Astrocyte (in vitro differentiated cells and primary cell): ENCODE measurements around the gene CDK4. TPM values are rescaled to one million over a fixed set of nuclear protein-coding genes. Genes with fewer than 3 reads are reported as not detected.

ENCODE experiments used
- DNase-seq: peaks from one replicate; pipeline ENCODE4 v3.0.0-alpha.2; 2010; ENCODE audit warnings: low read depth
- FAIRE-seq: peaks from 2 replicates; lab custom pipeline; 2011; peaks lifted over from hg19 to GRCh38; lab: Jason Lieb, UNC
- H2AFZ ChIP-seq: 2 replicates; pipeline ENCODE4 v1.6.0; 2012; ENCODE audit warnings: low read depth, low read length, inconsistent platforms
- H3K27ac ChIP-seq: 2 replicates; pipeline ENCODE4 v1.5.1; 2011; ENCODE audit warnings: low read depth, low read length, inconsistent platforms
- H3K27me3 ChIP-seq: 2 replicates; pipeline ENCODE4 v1.6.0; 2011; ENCODE audit warnings: low read length, inconsistent platforms; ENCODE audit not compliant: insufficient read depth
- H3K36me3 ChIP-seq: 2 replicates; pipeline ENCODE4 v1.5.1; 2011; ENCODE audit warnings: low read length, inconsistent platforms; ENCODE audit not compliant: insufficient read depth
- H3K4me1 ChIP-seq: 2 replicates; pipeline ENCODE4 v1.5.1; 2011; ENCODE audit warnings: low read length, inconsistent platforms; ENCODE audit not compliant: insufficient read depth
- H3K4me2 ChIP-seq: 2 replicates; pipeline ENCODE4 v1.6.0; 2012; ENCODE audit warnings: low read length, inconsistent platforms
- H3K4me3 ChIP-seq: 2 replicates; pipeline ENCODE4 v1.5.1; 2011; ENCODE audit warnings: low read depth, mild to moderate bottlenecking, low read length, inconsistent platforms; ENCODE audit not compliant: insufficient read depth
- H3K79me2 ChIP-seq: 2 replicates; pipeline ENCODE4 v1.6.0; 2012; ENCODE audit warnings: mild to moderate bottlenecking, low read length, inconsistent platforms; ENCODE audit not compliant: insufficient read depth
- H3K9ac ChIP-seq: 2 replicates; pipeline ENCODE4 v1.6.0; 2012; ENCODE audit warnings: mild to moderate bottlenecking, low read length, inconsistent platforms
- H3K9me3 ChIP-seq: 2 replicates; pipeline ENCODE4 v1.5.1; 2012; ENCODE audit warnings: low read depth, mild to moderate bottlenecking, low read length, inconsistent platforms; ENCODE audit not compliant: insufficient read depth
- H4K20me1 ChIP-seq: 2 replicates; pipeline ENCODE4 v1.6.0; 2012; ENCODE audit warnings: low read length, inconsistent platforms; ENCODE audit not compliant: insufficient read depth
- H3K27ac Mint-ChIP-seq: one replicate; pipeline ENCODE4 v1.8.0; 2021; ENCODE audit warnings: mild to moderate bottlenecking, mixed read lengths; ENCODE audit not compliant: unreplicated experiment
- H3K27me3 Mint-ChIP-seq: one replicate; pipeline ENCODE4 v1.8.0; 2021; ENCODE audit warnings: low read depth, mixed read lengths; ENCODE audit not compliant: unreplicated experiment
- H3K36me3 Mint-ChIP-seq: one replicate; pipeline ENCODE4 v1.8.0; 2021; ENCODE audit warnings: low read depth, mixed read lengths; ENCODE audit not compliant: unreplicated experiment
- H3K4me1 Mint-ChIP-seq: one replicate; pipeline ENCODE4 v1.8.0; 2021; ENCODE audit warnings: low read depth, mixed read lengths; ENCODE audit not compliant: unreplicated experiment
- H3K4me3 Mint-ChIP-seq: one replicate; pipeline ENCODE4 v1.8.0; 2021; ENCODE audit warnings: mild to moderate bottlenecking, moderate library complexity, mixed read lengths; ENCODE audit not compliant: unreplicated experiment
- H3K9me3 Mint-ChIP-seq: one replicate; pipeline ENCODE4 v1.8.0; 2021; ENCODE audit warnings: mild to moderate bottlenecking, mixed read lengths; ENCODE audit not compliant: unreplicated experiment
- EZH2 ChIP-seq: IDR thresholded peaks from 2 replicates; pipeline ENCODE4 v1.6.1; 2012; ENCODE audit warnings: mild to moderate bottlenecking, low read length, inconsistent platforms; ENCODE audit not compliant: insufficient read depth
- total RNA-seq: library from RNA; stranded (reverse); gene quantifications from 2 replicates; pipeline ENCODE4 v1.2.1, GENCODE V29; 2021
- TF ChIP-seq, protein P1 (sequence below): IDR thresholded peaks from 2 replicates; pipeline ENCODE4 v1.5.1; 2011; ENCODE audit warnings: low read depth, mild to moderate bottlenecking, inconsistent platforms, low read length, moderate library complexity; ENCODE audit not compliant: insufficient read depth

Gene CDK4
- total RNA-seq, 1 donor from 2014 or later, result 133 TPM

DNA sequence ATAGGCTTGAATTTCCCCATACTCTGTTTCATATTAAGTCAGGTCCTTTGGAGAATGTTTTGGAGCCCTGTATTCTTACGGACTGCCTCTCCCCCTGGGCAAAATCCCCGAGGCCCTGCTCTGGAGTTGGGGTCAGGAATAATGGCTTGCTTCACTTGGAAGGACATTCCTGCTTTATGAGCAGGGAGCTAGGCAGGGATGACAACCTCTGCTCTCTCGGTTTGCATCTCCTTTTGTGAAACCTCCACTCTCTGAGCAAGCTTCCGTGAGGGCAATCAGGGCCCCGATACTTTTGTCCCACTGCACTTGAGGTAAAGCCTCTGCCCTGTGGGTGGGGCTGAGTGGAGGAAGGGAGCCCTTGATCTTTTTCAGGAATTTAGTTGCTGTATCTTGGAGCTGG, 38.9 kb downstream of the CDK4 start:
- no peak overlapping the region for H3K4me3 Mint-ChIP-seq

DNA sequence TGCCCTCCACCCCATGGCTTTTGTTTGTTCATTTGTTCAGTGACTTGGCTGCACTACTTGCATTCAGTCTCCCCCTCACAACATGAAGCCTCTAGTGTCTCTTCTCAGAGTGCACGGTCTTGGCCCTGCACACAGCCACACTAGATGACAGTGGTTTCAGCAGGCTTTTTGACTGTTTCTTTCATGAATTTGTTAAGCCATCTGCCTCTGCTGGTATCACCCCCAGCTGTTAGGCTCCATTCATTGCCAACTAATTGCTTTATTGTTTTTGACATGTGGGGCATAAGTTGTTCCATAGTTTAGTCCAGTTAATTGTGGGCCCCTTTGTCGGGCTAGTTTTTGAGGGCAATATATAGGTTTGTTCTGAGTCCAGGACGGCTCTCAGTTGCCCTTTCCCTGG, 39.4 kb downstream of the CDK4 start:
- Mint-ChIP-seq H3K9me3 (no peaks in the 10 kb centered on the region), H3K4me3 (no peak overlapping the region), H3K27ac (no peak overlapping the region), H3K27me3 (no peaks in the 10 kb centered on the region), H3K36me3 (peaks cover 18% of the 10 kb centered on the region), H3K4me1 (no peaks in the 10 kb centered on the region)
- peaks cover 14% of the 10 kb centered on the region for H3K36me3 ChIP-seq
- no peaks in the 10 kb centered on the region for H3K27me3 ChIP-seq
- no peak overlapping the region for H3K9ac ChIP-seq
- H3K27ac ChIP-seq, result no peak overlapping the region
- H3K4me1 ChIP-seq, result no peaks in the 10 kb centered on the region
- H3K4me2 ChIP-seq, result no peak overlapping the region
- H4K20me1 ChIP-seq, result no peaks in the 10 kb centered on the region
- no peaks in the 10 kb centered on the region for H3K79me2 ChIP-seq
- no peaks in the 10 kb centered on the region for H3K9me3 ChIP-seq
- H3K4me3 ChIP-seq, result no peak overlapping the region
- FAIRE-seq, result no peak
- TF ChIP-seq EZH2, result no peak
- TF ChIP-seq, protein P1, sequence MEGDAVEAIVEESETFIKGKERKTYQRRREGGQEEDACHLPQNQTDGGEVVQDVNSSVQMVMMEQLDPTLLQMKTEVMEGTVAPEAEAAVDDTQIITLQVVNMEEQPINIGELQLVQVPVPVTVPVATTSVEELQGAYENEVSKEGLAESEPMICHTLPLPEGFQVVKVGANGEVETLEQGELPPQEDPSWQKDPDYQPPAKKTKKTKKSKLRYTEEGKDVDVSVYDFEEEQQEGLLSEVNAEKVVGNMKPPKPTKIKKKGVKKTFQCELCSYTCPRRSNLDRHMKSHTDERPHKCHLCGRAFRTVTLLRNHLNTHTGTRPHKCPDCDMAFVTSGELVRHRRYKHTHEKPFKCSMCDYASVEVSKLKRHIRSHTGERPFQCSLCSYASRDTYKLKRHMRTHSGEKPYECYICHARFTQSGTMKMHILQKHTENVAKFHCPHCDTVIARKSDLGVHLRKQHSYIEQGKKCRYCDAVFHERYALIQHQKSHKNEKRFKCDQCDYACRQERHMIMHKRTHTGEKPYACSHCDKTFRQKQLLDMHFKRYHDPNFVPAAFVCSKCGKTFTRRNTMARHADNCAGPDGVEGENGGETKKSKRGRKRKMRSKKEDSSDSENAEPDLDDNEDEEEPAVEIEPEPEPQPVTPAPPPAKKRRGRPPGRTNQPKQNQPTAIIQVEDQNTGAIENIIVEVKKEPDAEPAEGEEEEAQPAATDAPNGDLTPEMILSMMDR, result no peak
- no peak for DNase-seq
- no peak overlapping the region for H2AFZ ChIP-seq

More for the DNA sequence above, 38.9 kb downstream of the CDK4 start:
- Histone ChIP-seq H3K79me2 (no peaks in the 10 kb centered on the region), H3K36me3 (peaks cover 19% of the 10 kb centered on the region), H3K27me3 (no peaks in the 10 kb centered on the region), H3K9ac (no peak overlapping the region), H3K27ac (no peak overlapping the region), H3K9me3 (no peaks in the 10 kb centered on the region), H4K20me1 (no peaks in the 10 kb centered on the region), H3K4me3 (no peak overlapping the region), H3K4me1 (no peaks in the 10 kb centered on the region), H2AFZ (no peak overlapping the region), H3K4me2 (no peak overlapping the region)
- Mint-ChIP-seq H3K27me3 (no peaks in the 10 kb centered on the region), H3K36me3 (peaks cover 21% of the 10 kb centered on the region), H3K9me3 (no peaks in the 10 kb centered on the region), H3K27ac (no peak overlapping the region), H3K4me1 (no peaks in the 10 kb centered on the region)
- TF ChIP-seq, protein P1, result no peak
- no peak for TF ChIP-seq EZH2
- no peak for DNase-seq
- FAIRE-seq, result no peak

DNA sequence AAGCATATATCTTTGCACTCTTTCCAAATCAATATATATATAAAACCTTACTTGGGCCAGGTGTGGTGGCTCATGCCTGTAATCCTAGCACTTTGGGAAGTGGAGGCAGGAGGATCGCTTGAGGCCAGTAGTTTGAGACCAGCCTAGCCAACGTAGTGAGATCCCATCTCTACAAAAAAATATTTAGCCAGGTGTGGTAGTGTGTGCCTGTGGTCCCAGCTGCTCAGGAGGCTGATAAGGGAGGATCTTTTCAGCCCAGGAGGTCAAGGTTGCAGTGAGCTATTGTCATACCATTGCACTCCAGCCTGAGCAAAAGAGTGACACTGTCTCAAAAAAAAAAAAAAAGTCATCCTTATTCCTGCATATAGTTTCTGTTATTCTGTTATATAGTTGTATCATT, 43.8 kb downstream of the CDK4 start:
- no peak overlapping the region for H3K4me3 Mint-ChIP-seq
- no peak overlapping the region for H3K27ac ChIP-seq
- H3K9me3 Mint-ChIP-seq, result peaks cover 6% of the 10 kb centered on the region
- H3K36me3 ChIP-seq, result no peaks in the 10 kb centered on the region
- H3K79me2 ChIP-seq, result no peaks in the 10 kb centered on the region
- H3K9ac ChIP-seq, result no peak overlapping the region
- no peaks in the 10 kb centered on the region for H4K20me1 ChIP-seq
- no peaks in the 10 kb centered on the region for H3K4me1 ChIP-seq
- H3K27me3 Mint-ChIP-seq, result no peaks in the 10 kb centered on the region
- peaks cover 18% of the 10 kb centered on the region for H3K36me3 Mint-ChIP-seq
- no peaks in the 10 kb centered on the region for H3K4me1 Mint-ChIP-seq
- no peak for TF ChIP-seq EZH2
- TF ChIP-seq, protein P1, result no peak
- H3K4me3 ChIP-seq, result no peak overlapping the region
- no peak for DNase-seq
- no peaks in the 10 kb centered on the region for H3K27me3 ChIP-seq
- H2AFZ ChIP-seq, result no peak overlapping the region
- H3K27ac Mint-ChIP-seq, result no peak overlapping the region
- no peak overlapping the region for H3K4me2 ChIP-seq
- no peak for FAIRE-seq
- no peaks in the 10 kb centered on the region for H3K9me3 ChIP-seq
